ENCODE data around the gene ME3. TPM values are rescaled to one million over a fixed set of nuclear protein-coding genes. Genes with fewer than 3 reads are reported as not detected.

Gene ME3
- polyA plus RNA-seq, 1 experiment = 7.1 TPM

GRCh38 chr11:86686531-86686930 is 14.1 kb upstream of the ME3 start:
- POLR2A ChIA-PET = no interaction called here
- CTCF ChIA-PET = no interaction called here
- Histone ChIP-seq H3K9me3 (ENCODE audit: control insufficient read depth, insufficient read depth, low read length) (no peaks in the 10 kb centered on the region), H3K27me3 (ENCODE audit: control insufficient read depth, insufficient read depth, low read length) (no peaks in the 10 kb centered on the region), H3K27ac (ENCODE audit: low read depth, low read length) (no peak overlapping the region), H3K4me3 (ENCODE audit: low read depth, low read length) (no peak overlapping the region)
- DNase-seq (ENCODE audit: low read depth, low spot score) = no peak
- TF ChIP-seq, protein P1, sequence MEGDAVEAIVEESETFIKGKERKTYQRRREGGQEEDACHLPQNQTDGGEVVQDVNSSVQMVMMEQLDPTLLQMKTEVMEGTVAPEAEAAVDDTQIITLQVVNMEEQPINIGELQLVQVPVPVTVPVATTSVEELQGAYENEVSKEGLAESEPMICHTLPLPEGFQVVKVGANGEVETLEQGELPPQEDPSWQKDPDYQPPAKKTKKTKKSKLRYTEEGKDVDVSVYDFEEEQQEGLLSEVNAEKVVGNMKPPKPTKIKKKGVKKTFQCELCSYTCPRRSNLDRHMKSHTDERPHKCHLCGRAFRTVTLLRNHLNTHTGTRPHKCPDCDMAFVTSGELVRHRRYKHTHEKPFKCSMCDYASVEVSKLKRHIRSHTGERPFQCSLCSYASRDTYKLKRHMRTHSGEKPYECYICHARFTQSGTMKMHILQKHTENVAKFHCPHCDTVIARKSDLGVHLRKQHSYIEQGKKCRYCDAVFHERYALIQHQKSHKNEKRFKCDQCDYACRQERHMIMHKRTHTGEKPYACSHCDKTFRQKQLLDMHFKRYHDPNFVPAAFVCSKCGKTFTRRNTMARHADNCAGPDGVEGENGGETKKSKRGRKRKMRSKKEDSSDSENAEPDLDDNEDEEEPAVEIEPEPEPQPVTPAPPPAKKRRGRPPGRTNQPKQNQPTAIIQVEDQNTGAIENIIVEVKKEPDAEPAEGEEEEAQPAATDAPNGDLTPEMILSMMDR (IDR thresholded peaks at IDR 0.05; ENCODE audit: low read depth, low read length) = no peak

DNA sequence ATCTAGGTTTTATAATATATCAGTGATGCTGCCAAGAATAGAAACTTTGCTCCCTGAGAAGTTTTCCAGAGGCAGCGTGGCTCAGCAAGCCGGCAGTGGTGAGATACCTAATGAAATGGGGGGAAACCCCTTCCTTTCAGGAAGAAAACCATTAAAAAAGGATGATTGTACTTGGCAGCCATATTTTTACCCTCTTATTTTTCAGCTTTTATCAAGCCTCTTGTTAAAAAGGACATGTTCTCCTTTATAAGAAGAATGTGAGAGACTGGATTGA is 9.0 kb upstream of the ME3 start:
- no peak overlapping the region for H3K27ac ChIP-seq (ENCODE audit: low read depth, low read length)
- DNase-seq (ENCODE audit: low read depth, low spot score) = no peak
- H3K27me3 ChIP-seq (ENCODE audit: control insufficient read depth, insufficient read depth, low read length) = no peaks in the 10 kb centered on the region
- TF ChIP-seq, protein P1 (IDR thresholded peaks at IDR 0.05; ENCODE audit: low read depth, low read length) = no peak
- ChIA-PET CTCF (interaction anchor here (0.7 to 1.5 kb wide), 2 partner anchors 19 to 234 kb away, joined by 4 read pairs; no protein-coding TSS in a partner anchor), POLR2A (no interaction called here)
- H3K4me3 ChIP-seq (ENCODE audit: low read depth, low read length) = no peak overlapping the region
- no peaks in the 10 kb centered on the region for H3K9me3 ChIP-seq (ENCODE audit: control insufficient read depth, insufficient read depth, low read length)

- H3K27ac ChIP-seq (ENCODE audit: low read depth, low read length) = no peak overlapping the region
- TF ChIP-seq, protein P1 (IDR thresholded peaks at IDR 0.05; ENCODE audit: low read depth, low read length) = no peak
- DNase-seq (ENCODE audit: low read depth, low spot score) = no peak
- CTCF ChIA-PET = interaction anchor here (1.5 kb wide), 1 partner anchor 19 kb away, joined by 4 read pairs; no protein-coding TSS in a partner anchor
- H3K27me3 ChIP-seq (ENCODE audit: control insufficient read depth, insufficient read depth, low read length) = no peaks in the 10 kb centered on the region
- no peaks in the 10 kb centered on the region for H3K9me3 ChIP-seq (ENCODE audit: control insufficient read depth, insufficient read depth, low read length)
- POLR2A ChIA-PET = no interaction called here
- H3K4me3 ChIP-seq (ENCODE audit: low read depth, low read length) = no peak overlapping the region
Measured at GRCh38 chr11:86680716-86681482, 8.5 kb upstream of the ME3 start.

DNA sequence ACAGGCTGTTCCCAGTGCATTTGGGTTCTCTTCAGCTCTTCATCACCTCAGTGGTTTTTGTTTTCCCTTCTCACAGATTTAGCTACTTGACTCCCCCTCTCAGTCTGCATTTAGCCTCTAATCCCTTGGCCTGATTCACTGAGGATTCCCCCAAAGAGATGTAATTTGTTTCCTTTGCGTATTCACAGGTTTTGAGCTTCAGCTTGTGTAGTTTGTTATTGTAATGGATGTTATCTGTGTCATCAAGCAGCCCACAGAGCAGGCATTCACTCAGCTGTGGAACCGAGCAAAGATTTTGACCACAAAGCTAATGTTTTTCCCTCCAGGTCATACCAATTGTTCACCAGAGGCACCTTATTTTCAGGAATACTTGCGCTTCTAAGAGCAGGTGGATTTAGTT is 6.4 kb upstream of the ME3 start:
- Histone ChIP-seq H3K27ac (ENCODE audit: low read depth, low read length) (no peak overlapping the region), H3K27me3 (ENCODE audit: control insufficient read depth, insufficient read depth, low read length) (no peaks in the 10 kb centered on the region), H3K9me3 (ENCODE audit: control insufficient read depth, insufficient read depth, low read length) (no peaks in the 10 kb centered on the region), H3K4me3 (ENCODE audit: low read depth, low read length) (no peak overlapping the region)
- peak; percentile 33 for DNase-seq (ENCODE audit: low read depth, low spot score)
- CTCF ChIA-PET = interaction anchor here (1.0 to 2.0 kb wide), 2 partner anchors 57 to 70 kb away, joined by 3 to 9 read pairs; no protein-coding TSS in a partner anchor
- POLR2A ChIA-PET = no interaction called here
- TF ChIP-seq, protein P1 (IDR thresholded peaks at IDR 0.05; ENCODE audit: low read depth, low read length) = no peak

DNA sequence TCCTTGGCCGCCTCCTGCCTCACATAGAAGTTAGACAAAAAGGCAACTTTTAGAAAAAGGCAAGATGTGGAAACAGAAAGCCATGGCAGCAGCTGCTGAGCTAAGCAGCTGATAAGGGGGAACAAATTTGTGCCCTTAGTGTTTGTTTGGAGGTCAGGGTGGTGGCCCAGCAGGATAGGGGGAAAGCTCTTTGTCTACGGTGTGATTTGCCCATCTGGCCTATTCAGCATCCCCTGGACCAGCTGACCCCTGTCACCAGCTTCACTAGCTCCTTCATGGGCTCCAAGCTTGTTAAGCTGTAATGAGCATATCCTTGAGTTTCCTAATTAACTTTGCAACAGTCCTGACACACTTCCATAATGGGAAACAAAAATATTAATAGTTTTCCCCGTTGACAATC is 5.9 kb upstream of the ME3 start:
- Histone ChIP-seq H3K9me3 (ENCODE audit: control insufficient read depth, insufficient read depth, low read length) (no peaks in the 10 kb centered on the region), H3K27me3 (ENCODE audit: control insufficient read depth, insufficient read depth, low read length) (no peaks in the 10 kb centered on the region), H3K4me3 (ENCODE audit: low read depth, low read length) (no peak overlapping the region), H3K27ac (ENCODE audit: low read depth, low read length) (no peak overlapping the region)
- TF ChIP-seq, protein P1 (IDR thresholded peaks at IDR 0.05; ENCODE audit: low read depth, low read length) = no peak
- ChIA-PET CTCF (interaction anchor here (1.0 to 2.0 kb wide), 2 partner anchors 57 to 70 kb away, joined by 3 to 9 read pairs; no protein-coding TSS in a partner anchor), POLR2A (no interaction called here)
- DNase-seq (ENCODE audit: low read depth, low spot score) = no peak
